ENCODE measurements around the gene MB21D2.

MB21D2 gene

GRCh38 chr3:192915304-192915703, 2.4 kb downstream of the MB21D2 start:
- Mint-ChIP-seq H3K36me3 (ENCODE audit: low read depth) (no peaks in the 10 kb centered on the region), H3K9me3 (no peaks in the 10 kb centered on the region), H3K4me3 (peak overlapping the region; percentile 99), H3K27ac (no peak overlapping the region), H3K27me3 (ENCODE audit: low read depth, poor library complexity) (peaks cover 36% of the 10 kb centered on the region), H3K4me1 (peaks cover 50% of the 10 kb centered on the region)
- no peak for DNase-seq
- TF ChIP-seq, protein P1, sequence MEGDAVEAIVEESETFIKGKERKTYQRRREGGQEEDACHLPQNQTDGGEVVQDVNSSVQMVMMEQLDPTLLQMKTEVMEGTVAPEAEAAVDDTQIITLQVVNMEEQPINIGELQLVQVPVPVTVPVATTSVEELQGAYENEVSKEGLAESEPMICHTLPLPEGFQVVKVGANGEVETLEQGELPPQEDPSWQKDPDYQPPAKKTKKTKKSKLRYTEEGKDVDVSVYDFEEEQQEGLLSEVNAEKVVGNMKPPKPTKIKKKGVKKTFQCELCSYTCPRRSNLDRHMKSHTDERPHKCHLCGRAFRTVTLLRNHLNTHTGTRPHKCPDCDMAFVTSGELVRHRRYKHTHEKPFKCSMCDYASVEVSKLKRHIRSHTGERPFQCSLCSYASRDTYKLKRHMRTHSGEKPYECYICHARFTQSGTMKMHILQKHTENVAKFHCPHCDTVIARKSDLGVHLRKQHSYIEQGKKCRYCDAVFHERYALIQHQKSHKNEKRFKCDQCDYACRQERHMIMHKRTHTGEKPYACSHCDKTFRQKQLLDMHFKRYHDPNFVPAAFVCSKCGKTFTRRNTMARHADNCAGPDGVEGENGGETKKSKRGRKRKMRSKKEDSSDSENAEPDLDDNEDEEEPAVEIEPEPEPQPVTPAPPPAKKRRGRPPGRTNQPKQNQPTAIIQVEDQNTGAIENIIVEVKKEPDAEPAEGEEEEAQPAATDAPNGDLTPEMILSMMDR (IDR thresholded peaks at IDR 0.05): no peak

DNA sequence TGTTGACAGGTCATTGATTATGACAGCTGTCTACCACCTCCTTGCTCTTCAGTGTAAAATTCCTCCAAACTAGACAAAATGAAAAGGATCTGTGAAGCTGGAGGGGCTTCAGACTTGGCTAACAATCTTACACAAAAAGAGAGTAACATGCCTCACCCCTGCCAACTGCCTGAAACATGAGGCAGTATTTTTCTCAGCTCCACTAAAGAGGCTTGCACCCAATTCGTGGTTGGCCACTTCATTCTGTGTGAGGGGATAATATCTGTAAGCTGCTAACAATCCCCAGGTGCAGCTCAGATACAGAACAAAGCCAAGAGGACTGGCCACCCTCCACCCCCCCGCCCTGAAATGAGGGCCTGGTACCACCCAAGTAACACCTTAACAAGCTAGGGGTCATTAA, 2.8 kb downstream of the MB21D2 start:
- TF ChIP-seq, protein P1 (IDR thresholded peaks at IDR 0.05): no peak
- no peaks in the 10 kb centered on the region for H3K9me3 Mint-ChIP-seq
- H3K27me3 Mint-ChIP-seq (ENCODE audit: low read depth, poor library complexity): peaks cover 36% of the 10 kb centered on the region
- DNase-seq: no peak
- H3K4me3 Mint-ChIP-seq: peak overlapping the region; percentile 99
- H3K27ac Mint-ChIP-seq: no peak overlapping the region
- H3K4me1 Mint-ChIP-seq: peaks cover 49% of the 10 kb centered on the region
- H3K36me3 Mint-ChIP-seq (ENCODE audit: low read depth): no peaks in the 10 kb centered on the region

GRCh38 chr3:192913540-192913939, 4.1 kb downstream of the MB21D2 start:
- no peaks in the 10 kb centered on the region for H3K9me3 Mint-ChIP-seq
- H3K27ac Mint-ChIP-seq: no peak overlapping the region
- no peak for DNase-seq
- no peaks in the 10 kb centered on the region for H3K36me3 Mint-ChIP-seq (ENCODE audit: low read depth)
- TF ChIP-seq, protein P1 (IDR thresholded peaks at IDR 0.05): no peak
- peaks cover 32% of the 10 kb centered on the region for H3K27me3 Mint-ChIP-seq (ENCODE audit: low read depth, poor library complexity)
- H3K4me1 Mint-ChIP-seq: peaks cover 39% of the 10 kb centered on the region
- H3K4me3 Mint-ChIP-seq: no peak overlapping the region

DNA sequence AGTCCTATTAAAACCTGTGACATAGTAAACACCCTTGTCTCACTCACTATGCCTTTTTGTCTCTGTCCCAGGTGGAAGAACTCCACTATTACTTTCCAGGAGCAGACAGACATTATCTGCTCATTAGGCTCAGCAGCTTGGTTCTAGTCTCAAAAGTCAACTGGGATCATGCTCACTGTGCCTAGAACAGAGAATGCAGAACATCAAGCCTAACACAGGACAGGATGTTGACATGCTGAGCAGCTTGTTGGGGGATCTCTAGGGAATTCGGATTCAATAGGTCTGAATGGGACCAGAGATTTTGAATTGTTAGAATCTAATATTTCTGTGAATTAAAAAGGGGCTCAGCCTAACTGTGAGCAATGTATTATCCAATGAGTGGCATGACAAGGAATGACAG, 6.4 kb downstream of the MB21D2 start:
- Mint-ChIP-seq H3K27ac (no peak overlapping the region), H3K9me3 (no peaks in the 10 kb centered on the region), H3K4me1 (peaks cover 37% of the 10 kb centered on the region)

DNA sequence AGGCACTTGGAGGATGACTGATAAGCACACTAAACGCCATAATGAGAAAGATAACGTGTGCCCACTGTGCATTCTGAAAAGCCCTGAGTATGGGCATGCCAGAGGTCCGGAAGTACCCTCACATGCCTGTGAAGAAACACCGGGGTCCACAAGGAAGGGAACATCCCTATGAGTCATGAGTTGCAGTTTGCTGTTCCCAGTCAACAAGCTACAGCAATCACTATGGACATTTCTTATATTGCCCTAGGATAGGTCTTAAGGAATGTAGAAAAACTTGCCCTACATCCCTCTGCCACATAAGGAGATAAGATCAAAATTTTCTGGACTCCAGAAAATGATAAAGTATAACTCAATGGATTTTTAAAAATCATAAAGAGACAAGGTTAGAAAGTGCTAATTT, 9.9 kb downstream of the MB21D2 start:
- Mint-ChIP-seq H3K27ac (no peak overlapping the region), H3K27me3 (ENCODE audit: low read depth, poor library complexity) (peaks cover 3% of the 10 kb centered on the region), H3K36me3 (ENCODE audit: low read depth) (peaks cover 32% of the 10 kb centered on the region), H3K4me3 (no peak overlapping the region), H3K4me1 (peaks cover 19% of the 10 kb centered on the region), H3K9me3 (peaks cover 22% of the 10 kb centered on the region)
- TF ChIP-seq, protein P1 (IDR thresholded peaks at IDR 0.05): no peak
- no peak for DNase-seq

More for the DNA sequence above, 6.4 kb downstream of the MB21D2 start:
- Mint-ChIP-seq H3K36me3 (ENCODE audit: low read depth) (peaks cover 11% of the 10 kb centered on the region), H3K4me3 (no peak overlapping the region), H3K27me3 (ENCODE audit: low read depth, poor library complexity) (peaks cover 23% of the 10 kb centered on the region)
- TF ChIP-seq, protein P1 (IDR thresholded peaks at IDR 0.05): no peak
- DNase-seq: no peak

- Mint-ChIP-seq H3K4me1 (peaks cover 23% of the 10 kb centered on the region), H3K9me3 (peaks cover 26% of the 10 kb centered on the region), H3K36me3 (ENCODE audit: low read depth) (peaks cover 36% of the 10 kb centered on the region), H3K27ac (no peak overlapping the region), H3K4me3 (no peak overlapping the region), H3K27me3 (ENCODE audit: low read depth, poor library complexity) (peaks cover 3% of the 10 kb centered on the region)
- TF ChIP-seq, protein P1 (IDR thresholded peaks at IDR 0.05): no peak
- DNase-seq: no peak
Observed at GRCh38 chr3:192906940-192907339, 10.7 kb downstream of the MB21D2 start.
